SK-N-SH (cell line): ENCODE data around the gene RNF145. TPM values are rescaled to one million over a fixed set of nuclear protein-coding genes. Genes with fewer than 3 reads are reported as not detected.

ENCODE experiments used
- CTCF ChIA-PET: fragments of 300-600, 350-600 bp; formaldehyde crosslinking; extraction: SDS; loops from one replicate; lab custom pipeline; 2021; lab: Yijun Ruan, JAX
- POLR2A ChIA-PET: fragments of 350-600 bp; sonication (Branson Sonifier 250); formaldehyde crosslinking; extraction: SDS; loops from one replicate; lab custom pipeline; 2020; ENCODE audit warnings: antibody characterized with exemption, inconsistent platforms; lab: Yijun Ruan, JAX
- DNase-seq: peaks from one replicate; pipeline ENCODE4 v3.0.0; 2012
- H2AFZ ChIP-seq: fragments of 200-600 bp; sonication (generic); 2 replicates; pipeline ENCODE4 v1.8.1; 2016; ENCODE audit warnings: antibody characterized with exemption, mild to moderate bottlenecking, low read depth
- H3F3A ChIP-seq: fragments of 200-600 bp; sonication (generic); replicated peaks from 2 replicates; pipeline ENCODE3; 2016; ENCODE audit warnings: antibody characterized with exemption, mild to moderate bottlenecking; ENCODE audit not compliant: insufficient read depth
- H3K27ac ChIP-seq, 2 experiments: fragments of 200-500 bp in 1 of 2; fragments of 200-600 bp in 1 of 2; sonication (Bioruptor generic) in 1 of 2; sonication (generic), shearing (Covaris generic) in 1 of 2; 2 replicates each; pipeline versions ENCODE4 v1.5.1 to v1.6.1; 2014 to 2016; ENCODE audit warnings: low read depth in 2 of 2, inconsistent platforms in 1 of 2, low read length in 1 of 2, mild to moderate bottlenecking in 1 of 2, mixed read lengths in 1 of 2
- H3K27me3 ChIP-seq: fragments of 200-600 bp; sonication (generic), shearing (Covaris generic); 2 replicates; pipeline ENCODE4 v1.6.1; 2016; ENCODE audit warnings: mixed run types; ENCODE audit not compliant: insufficient read depth
- H3K36me3 ChIP-seq, 2 experiments: fragments of 200-500 bp in 1 of 2; fragments of 200-600 bp in 1 of 2; sonication (Bioruptor generic) in 1 of 2; sonication (generic) in 1 of 2; replicated peaks in 1 of 2; 2 replicates each; pipeline versions ENCODE3 to v1.5.1; 2014 to 2016; ENCODE audit warnings: low read length in 1 of 2, mild to moderate bottlenecking in 1 of 2; ENCODE audit not compliant: insufficient read depth in 2 of 2, control insufficient read depth in 1 of 2
- H3K4me1 ChIP-seq, 2 experiments: fragments of 200-500 bp in 1 of 2; fragments of 200-600 bp in 1 of 2; sonication (Bioruptor generic) in 1 of 2; sonication (generic), shearing (Covaris generic) in 1 of 2; 2 replicates each; pipeline versions ENCODE4 v1.5.1 to v1.6.1; 2014 to 2016; ENCODE audit warnings: low read depth in 1 of 2, low read length in 1 of 2, mixed run types in 1 of 2; ENCODE audit not compliant: insufficient read depth in 2 of 2, control insufficient read depth in 1 of 2
- H3K4me2 ChIP-seq: fragments of 200-600 bp; sonication (generic), shearing (Covaris generic); 2 replicates; pipeline ENCODE4 v1.6.1; 2017; ENCODE audit warnings: mixed run types
- H3K4me3 ChIP-seq, 2 experiments: fragments of 200-500 bp in 1 of 2; fragments of 200-600 bp in 1 of 2; sonication (Bioruptor generic) in 1 of 2; sonication (generic), shearing (Covaris generic) in 1 of 2; 2 replicates each; pipeline versions ENCODE4 v1.5.1 to v1.8.1; 2014 to 2016; ENCODE audit warnings: low read depth in 2 of 2, inconsistent platforms in 1 of 2, low read length in 1 of 2, mild to moderate bottlenecking in 1 of 2, mixed read lengths in 1 of 2, moderate library complexity in 1 of 2
- H3K79me2 ChIP-seq: fragments of 200-600 bp; sonication (generic); 2 replicates; pipeline ENCODE4 v1.8.1; 2017; ENCODE audit warnings: mild to moderate bottlenecking; ENCODE audit not compliant: insufficient read depth
- H3K9ac ChIP-seq: fragments of 200-600 bp; sonication (generic); 2 replicates; pipeline ENCODE4 v1.6.1; 2017; ENCODE audit warnings: mixed run types
- H3K9me2 ChIP-seq: fragments of 200-600 bp; sonication (generic); 2 replicates; pipeline ENCODE4 v1.6.1; 2017; ENCODE audit warnings: mixed run types
- H3K9me3 ChIP-seq: fragments of 200-600 bp; sonication (generic); 2 replicates; pipeline ENCODE4 v1.6.1; 2017; ENCODE audit warnings: mixed run types, mild to moderate bottlenecking, moderate library complexity
- H4K20me1 ChIP-seq: fragments of 200-600 bp; sonication (generic); 2 replicates; pipeline ENCODE4 v1.6.1; 2017; ENCODE audit warnings: mild to moderate bottlenecking, mixed run types; ENCODE audit not compliant: insufficient read depth
- CHD2 ChIP-seq: fragments of 150-350 bp; IDR thresholded peaks from 2 replicates; pipeline ENCODE4 v1.6.1; 2018; ENCODE audit warnings: low read length; ENCODE audit not compliant: partially characterized antibody
- EP300 ChIP-seq, 2 experiments: IDR thresholded peaks; 2 replicates each; pipeline versions ENCODE4 v1.4.0 to v1.6.1; 2012; ENCODE audit warnings: borderline replicate concordance in 1 of 2, low read depth in 1 of 2, low read length in 1 of 2
- EZH2phosphoT487 ChIP-seq: fragments of 200-600 bp; sonication (generic); IDR thresholded peaks from 2 replicates; pipeline ENCODE4 v1.6.1; 2017; ENCODE audit warnings: low read depth, mixed run types, mild to moderate bottlenecking, antibody characterized with exemption, moderate library complexity, borderline replicate concordance
- FOSL2 ChIP-seq: IDR thresholded peaks from 2 replicates; pipeline ENCODE4 v1.4.0; 2012; ENCODE audit warnings: low read depth, mild to moderate bottlenecking, moderate library complexity, borderline replicate concordance
- GATA2 ChIP-seq: sonication (generic); formaldehyde crosslinking; IDR thresholded peaks from 2 replicates; pipeline ENCODE4 v1.5.0; 2020; ENCODE audit warnings: mild to moderate bottlenecking, missing genetic modification reagents
- MEF2A ChIP-seq: IDR thresholded peaks from 2 replicates; pipeline ENCODE4 v1.4.0; 2012; ENCODE audit warnings: low read depth, borderline replicate concordance
- MXI1 ChIP-seq: IDR thresholded peaks from 2 replicates; pipeline ENCODE4 v1.6.1; 2012; ENCODE audit warnings: mild to moderate bottlenecking, low read depth, low read length, improper control_type of control experiment
- NRF1 ChIP-seq: IDR thresholded peaks from 2 replicates; pipeline ENCODE4 v1.6.1; 2012; ENCODE audit warnings: low read depth, mild to moderate bottlenecking, low read length
- POLR2AphosphoS5 ChIP-seq: IDR thresholded peaks from 2 replicates; pipeline ENCODE4 v1.6.1; 2012; ENCODE audit warnings: low read depth, low read length
- RCOR1 ChIP-seq: fragments of 150-350 bp; IDR thresholded peaks from 2 replicates; pipeline ENCODE4 v1.6.1; 2017; ENCODE audit warnings: antibody characterized with exemption, low read length
- RFX5 ChIP-seq: IDR thresholded peaks from 2 replicates; pipeline ENCODE4 v1.6.1; 2012; ENCODE audit warnings: mild to moderate bottlenecking, improper control_type of control experiment, low read length
- RXRA ChIP-seq: IDR thresholded peaks from 2 replicates; pipeline ENCODE4 v1.4.0; 2012; ENCODE audit warnings: low read depth, mild to moderate bottlenecking, borderline replicate concordance
- SMC3 ChIP-seq: IDR thresholded peaks from 2 replicates; pipeline ENCODE4 v1.6.1; 2012; ENCODE audit warnings: low read depth, low read length, improper control_type of control experiment
- TCF12 ChIP-seq: IDR thresholded peaks from 2 replicates; pipeline ENCODE4 v1.4.0; 2012
- WGBS: methylation state at CpG from one replicate; pipeline ENCODE4 v1.1.6; 2017; ENCODE audit warnings: low lambda C conversion rate; 5-methylcytosine and 5-hydroxymethylcytosine counted together
- polyA plus RNA-seq, 3 experiments: library from polyadenylated mRNA; depleted of rRNA; stranded (reverse); fragments of >200 nt; gene quantifications; 2 replicates each; pipeline ENCODE4 v1.2.3, GENCODE V29; 2012
- TF ChIP-seq, protein P1 (sequence below): fragments of 150-350 bp; IDR thresholded peaks from 2 replicates; pipeline ENCODE4 v1.6.1; 2017; ENCODE audit warnings: antibody characterized with exemption, low read length, low read depth, borderline replicate concordance
- TF ChIP-seq, protein P2 (sequence below): IDR thresholded peaks from 2 replicates; pipeline ENCODE4; 2012
- TF ChIP-seq, protein P3 (sequence below): fragments of 200-600 bp; sonication (generic); IDR thresholded peaks from 2 replicates; pipeline ENCODE4 v1.6.1; 2017; ENCODE audit warnings: antibody characterized with exemption, mild to moderate bottlenecking, moderate library complexity
- TF ChIP-seq, protein P4 (sequence below): IDR thresholded peaks from 2 replicates; pipeline ENCODE4 v1.4.0; 2012; ENCODE audit warnings: low read depth, borderline replicate concordance

Gene RNF145
- polyA plus RNA-seq, 1 of the 3 experiments (the other 2 are of a cell fraction), result 36.1 TPM

DNA sequence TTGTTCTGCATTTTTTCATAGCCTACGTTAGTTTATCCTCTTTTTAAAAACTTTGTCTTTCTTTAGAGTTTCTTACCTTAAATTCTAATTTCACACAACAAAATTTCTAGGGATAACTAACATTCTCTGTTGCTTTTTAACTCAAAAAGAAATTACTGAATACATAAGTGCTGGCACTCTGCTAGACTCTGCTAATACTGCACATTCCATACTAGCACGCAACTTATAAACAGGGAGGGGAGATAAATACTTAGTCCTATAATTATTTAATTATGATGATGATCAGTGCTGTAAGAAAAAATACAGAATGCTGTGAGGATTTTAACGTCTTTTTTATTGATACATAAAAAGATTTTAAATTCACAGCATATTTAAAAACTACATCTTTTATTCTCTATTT is 25.1 kb downstream of the RNF145 start:
- Histone ChIP-seq H3K4me1 (peaks cover 0 to 54% of the 10 kb centered on the region in 2 experiments), H3K9ac (peak overlapping the region; percentile 56; the same call in 1 of the 2 replicates), H3K79me2 (peaks cover 78% of the 10 kb centered on the region), H4K20me1 (no peaks in the 10 kb centered on the region), H3K4me2 (no peak overlapping the region), H3K9me3 (no peaks in the 10 kb centered on the region), H3K9me2 (no peaks in the 10 kb centered on the region), H3K27me3 (no peaks in the 10 kb centered on the region), H3K4me3 (no peak overlapping the region), H3K27ac (peak overlapping the region in 1 of 2 experiments; percentile 97; a peak in 3 of 4 replicates), H3F3A (peaks cover 55% of the 10 kb centered on the region), H3K36me3 (peaks cover 23 to 29% of the 10 kb centered on the region in 2 experiments), H2AFZ (no peak overlapping the region)
- TF ChIP-seq SMC3 (no peak), EZH2phosphoT487 (no peak), RXRA (no peak), EP300 (IDR thresholded peaks at IDR 0.05; ENCODE audit: borderline replicate concordance in 1 of 2, low read depth in 1 of 2, low read length in 1 of 2) (no peak), RFX5 (no peak), CHD2 (no peak)
- TF ChIP-seq, protein P1, sequence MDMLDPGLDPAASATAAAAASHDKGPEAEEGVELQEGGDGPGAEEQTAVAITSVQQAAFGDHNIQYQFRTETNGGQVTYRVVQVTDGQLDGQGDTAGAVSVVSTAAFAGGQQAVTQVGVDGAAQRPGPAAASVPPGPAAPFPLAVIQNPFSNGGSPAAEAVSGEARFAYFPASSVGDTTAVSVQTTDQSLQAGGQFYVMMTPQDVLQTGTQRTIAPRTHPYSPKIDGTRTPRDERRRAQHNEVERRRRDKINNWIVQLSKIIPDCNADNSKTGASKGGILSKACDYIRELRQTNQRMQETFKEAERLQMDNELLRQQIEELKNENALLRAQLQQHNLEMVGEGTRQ, result no peak
- no peak for DNase-seq
- 85% methylated on average over 3 of the region's 3 CpGs for WGBS
- CTCF ChIA-PET, result interaction anchor here (1.3 kb wide), 1 partner anchor 27 kb away, joined by 3 read pairs; no protein-coding TSS in a partner anchor
- POLR2A ChIA-PET, result no interaction called here

DNA sequence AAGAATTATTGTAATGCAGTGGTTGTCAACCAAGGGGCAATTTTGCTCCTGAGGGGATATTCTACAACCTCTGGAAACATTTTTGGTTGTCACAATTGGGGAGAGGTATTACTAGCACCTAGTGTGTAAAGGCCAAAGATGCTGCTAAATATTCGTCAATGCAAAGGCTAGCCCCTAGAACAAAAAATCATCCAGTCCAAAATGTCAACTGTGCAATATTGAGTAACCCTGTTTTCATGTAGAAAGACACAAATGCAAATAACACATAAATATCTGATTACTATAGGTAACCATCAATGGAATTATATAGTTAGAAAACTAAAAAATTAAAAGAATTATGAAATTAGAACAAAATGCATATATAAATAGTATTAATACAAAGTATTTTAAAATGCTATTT is 26.1 kb downstream of the RNF145 start:
- Histone ChIP-seq H4K20me1 (no peaks in the 10 kb centered on the region), H3K4me3 (no peak overlapping the region), H2AFZ (no peak overlapping the region), H3F3A (peaks cover 58% of the 10 kb centered on the region), H3K4me1 (peaks cover 0 to 60% of the 10 kb centered on the region in 2 experiments), H3K9ac (no peak overlapping the region), H3K27me3 (no peaks in the 10 kb centered on the region), H3K9me3 (no peaks in the 10 kb centered on the region), H3K4me2 (no peak overlapping the region), H3K36me3 (peaks cover 18 to 21% of the 10 kb centered on the region in 2 experiments), H3K27ac (peak overlapping the region in 1 of 2 experiments; percentile 97; a peak in 3 of 4 replicates), H3K79me2 (peaks cover 72% of the 10 kb centered on the region), H3K9me2 (no peaks in the 10 kb centered on the region)
- no peak for DNase-seq
- 44% methylated on average over 1 of the region's 1 CpG for WGBS
- POLR2A ChIA-PET, result no interaction called here
- no peak for TF ChIP-seq RFX5
- CTCF ChIA-PET, result interaction anchor here (1.3 kb wide), 1 partner anchor 26 kb away, joined by 3 read pairs; no protein-coding TSS in a partner anchor

DNA sequence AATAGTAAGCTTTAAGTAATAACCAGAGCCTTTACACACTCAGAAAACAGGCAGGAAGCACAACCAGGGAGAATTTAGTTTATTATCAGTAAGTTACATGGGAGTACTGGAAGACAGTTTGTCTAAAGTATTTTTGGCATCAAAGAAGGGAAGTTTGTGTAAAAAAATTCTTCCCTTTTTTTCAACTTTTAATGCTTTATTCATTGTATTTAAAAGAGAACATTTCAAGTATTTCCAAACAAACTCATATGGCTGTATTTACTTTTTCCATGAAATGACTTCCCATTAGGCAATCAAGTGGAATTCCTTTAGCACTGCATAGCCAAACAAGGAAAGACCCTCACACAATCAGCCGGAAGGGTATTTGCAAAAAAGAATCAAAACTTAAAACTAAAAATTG is 26.7 kb downstream of the RNF145 start:
- H3K27me3 ChIP-seq, result no peaks in the 10 kb centered on the region
- 77% methylated on average over 1 of the region's 1 CpG for WGBS
- POLR2A ChIA-PET, result no interaction called here
- CTCF ChIA-PET, result no interaction called here
- H2AFZ ChIP-seq, result no peak overlapping the region
- H3K4me1 ChIP-seq, result peaks cover 0 to 61% of the 10 kb centered on the region in 2 experiments
- H3F3A ChIP-seq, result peaks cover 59% of the 10 kb centered on the region
- H3K79me2 ChIP-seq, result peaks cover 71% of the 10 kb centered on the region
- peak overlapping the region; percentile 8; the same call in 1 of the 2 replicates for H3K9ac ChIP-seq
- no peaks in the 10 kb centered on the region for H3K9me3 ChIP-seq
- H3K27ac ChIP-seq, result peak overlapping the region in 1 of 2 experiments; percentile 97; a peak in 2 of 4 replicates
- H3K9me2 ChIP-seq, result no peaks in the 10 kb centered on the region
- H4K20me1 ChIP-seq, result no peaks in the 10 kb centered on the region
- H3K36me3 ChIP-seq, result peaks cover 22 to 23% of the 10 kb centered on the region in 2 experiments
- no peak for TF ChIP-seq RXRA
- TF ChIP-seq, protein P2, sequence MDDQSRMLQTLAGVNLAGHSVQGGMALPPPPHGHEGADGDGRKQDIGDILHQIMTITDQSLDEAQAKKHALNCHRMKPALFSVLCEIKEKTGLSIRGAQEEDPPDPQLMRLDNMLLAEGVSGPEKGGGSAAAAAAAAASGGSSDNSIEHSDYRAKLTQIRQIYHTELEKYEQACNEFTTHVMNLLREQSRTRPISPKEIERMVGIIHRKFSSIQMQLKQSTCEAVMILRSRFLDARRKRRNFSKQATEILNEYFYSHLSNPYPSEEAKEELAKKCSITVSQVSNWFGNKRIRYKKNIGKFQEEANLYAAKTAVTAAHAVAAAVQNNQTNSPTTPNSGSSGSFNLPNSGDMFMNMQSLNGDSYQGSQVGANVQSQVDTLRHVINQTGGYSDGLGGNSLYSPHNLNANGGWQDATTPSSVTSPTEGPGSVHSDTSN, result no peak
- TF ChIP-seq, protein P3, sequence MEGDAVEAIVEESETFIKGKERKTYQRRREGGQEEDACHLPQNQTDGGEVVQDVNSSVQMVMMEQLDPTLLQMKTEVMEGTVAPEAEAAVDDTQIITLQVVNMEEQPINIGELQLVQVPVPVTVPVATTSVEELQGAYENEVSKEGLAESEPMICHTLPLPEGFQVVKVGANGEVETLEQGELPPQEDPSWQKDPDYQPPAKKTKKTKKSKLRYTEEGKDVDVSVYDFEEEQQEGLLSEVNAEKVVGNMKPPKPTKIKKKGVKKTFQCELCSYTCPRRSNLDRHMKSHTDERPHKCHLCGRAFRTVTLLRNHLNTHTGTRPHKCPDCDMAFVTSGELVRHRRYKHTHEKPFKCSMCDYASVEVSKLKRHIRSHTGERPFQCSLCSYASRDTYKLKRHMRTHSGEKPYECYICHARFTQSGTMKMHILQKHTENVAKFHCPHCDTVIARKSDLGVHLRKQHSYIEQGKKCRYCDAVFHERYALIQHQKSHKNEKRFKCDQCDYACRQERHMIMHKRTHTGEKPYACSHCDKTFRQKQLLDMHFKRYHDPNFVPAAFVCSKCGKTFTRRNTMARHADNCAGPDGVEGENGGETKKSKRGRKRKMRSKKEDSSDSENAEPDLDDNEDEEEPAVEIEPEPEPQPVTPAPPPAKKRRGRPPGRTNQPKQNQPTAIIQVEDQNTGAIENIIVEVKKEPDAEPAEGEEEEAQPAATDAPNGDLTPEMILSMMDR, result no peak
- TF ChIP-seq GATA2 (CRISPR knock-in tag), result no peak
- TF ChIP-seq RCOR1, result no peak
- TF ChIP-seq, protein P4, sequence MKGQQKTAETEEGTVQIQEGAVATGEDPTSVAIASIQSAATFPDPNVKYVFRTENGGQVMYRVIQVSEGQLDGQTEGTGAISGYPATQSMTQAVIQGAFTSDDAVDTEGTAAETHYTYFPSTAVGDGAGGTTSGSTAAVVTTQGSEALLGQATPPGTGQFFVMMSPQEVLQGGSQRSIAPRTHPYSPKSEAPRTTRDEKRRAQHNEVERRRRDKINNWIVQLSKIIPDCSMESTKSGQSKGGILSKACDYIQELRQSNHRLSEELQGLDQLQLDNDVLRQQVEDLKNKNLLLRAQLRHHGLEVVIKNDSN, result no peak
- TF ChIP-seq FOSL2, result no peak
- TF ChIP-seq NRF1, result no peak
- TF ChIP-seq MEF2A, result no peak
- no peak for TF ChIP-seq MXI1
- no peak for TF ChIP-seq TCF12
- TF ChIP-seq POLR2AphosphoS5, result no peak
- DNase-seq, result no peak
- H3K4me2 ChIP-seq, result no peak overlapping the region
- no peak overlapping the region for H3K4me3 ChIP-seq
